GDM1 (cell line): ENCODE data around the gene PACRGL.
"Not testable (repeated sequence)": the region's sequence is repeated elsewhere in the genome, so short reads cannot be mapped to it uniquely, and the experiment has no call there.

Experiments
- DNase-seq: peaks from one replicate; lab custom pipeline; 2025; lab: John Stamatoyannopoulos, UW

Gene PACRGL

GRCh38 chr4:20723463-20723862 is 23.2 kb downstream of the PACRGL start:
- no peak for DNase-seq

- no peak for DNase-seq
Observed at GRCh38 chr4:20724915-20725314, 24.7 kb downstream of the PACRGL start.

GRCh38 chr4:20735931-20736330 is 35.7 kb downstream of the PACRGL start:
- DNase-seq: no peak

- DNase-seq: not testable (repeated sequence)
Observed at GRCh38 chr4:20746000-20746399, 45.7 kb downstream of the PACRGL start.

GRCh38 chr4:20752641-20753040 is 52.4 kb downstream of the PACRGL start:
- no peak for DNase-seq

GRCh38 chr4:20754036-20754435 is 53.8 kb downstream of the PACRGL start:
- DNase-seq: no peak

- no peak for DNase-seq
Observed at GRCh38 chr4:20760053-20760452, 59.8 kb downstream of the PACRGL start.

GRCh38 chr4:20761382-20761781 is 61.1 kb downstream of the PACRGL start:
- DNase-seq: no peak

GRCh38 chr4:20761826-20762225 is 61.6 kb downstream of the PACRGL start:
- DNase-seq: no peak

- no peak for DNase-seq
Observed at GRCh38 chr4:20764366-20764992, 64.2 kb downstream of the PACRGL start.

- DNase-seq: no peak
Observed at GRCh38 chr4:20773144-20773997, 73.1 kb downstream of the PACRGL start.

- DNase-seq: no peak
Observed at GRCh38 chr4:20778896-20779295, 78.6 kb downstream of the PACRGL start.

GRCh38 chr4:20783134-20783533 is 82.9 kb downstream of the PACRGL start:
- not testable (repeated sequence) for DNase-seq

- no peak for DNase-seq
Observed at GRCh38 chr4:20787940-20788665, 87.8 kb downstream of the PACRGL start.
